ENCODE measurements around the gene PABPC5. TPM values are rescaled to one million over a fixed set of nuclear protein-coding genes. Genes with fewer than 3 reads are reported as not detected.
A peak's percentile ranks its signal among the peaks of the same experiment; 100 is the strongest.

Gene PABPC5
- not detected in 2 replicates for total RNA-seq (2014; rRNA removed; shearing (Covaris generic))
- polyA plus RNA-seq (2014; cell fraction: nucleus; rRNA removed): not detected in 2 replicates

GRCh38 chrX:91434351-91435168 is at the start of gene PABPC5:
Gene PABPC5, plus strand, starts transcription at chrX:91434839. Its CDS starts 739 bp downstream, at chrX:91435578.
- no peak for DNase-seq (ENCODE audit: extremely low read depth, low read depth)

- DNase-seq (ENCODE audit: extremely low read depth, low read depth): no peak
Measured at GRCh38 chrX:91389026-91389425, 45.6 kb upstream of the PABPC5 start.

- peak; percentile 20 for DNase-seq (ENCODE audit: extremely low read depth, low read depth)
Measured at GRCh38 chrX:91414713-91415112, 19.9 kb upstream of the PABPC5 start.

- DNase-seq (ENCODE audit: extremely low read depth, low read depth): no peak
Measured at GRCh38 chrX:91435395-91435794, 756 bp downstream of the PABPC5 start.

Small RNAs within 50 kb of the gene (small RNA-seq; reads per million reads assigned to genes)
- 0 reads per million in 2 experiments for gene AL662874.1
